Nephron progenitor cell (in vitro differentiated cells): Measurements from ENCODE around the gene GJB4.

Source experiments
- DNase-seq: peaks from one replicate; pipeline ENCODE4 v3.0.0; 2021
- H3K27ac Mint-ChIP-seq: 2 replicates; pipeline ENCODE4 v1.8.0; 2021; ENCODE audit warnings: mild to moderate bottlenecking, moderate library complexity, mixed read lengths
- H3K27me3 Mint-ChIP-seq: 2 replicates; pipeline ENCODE4 v1.8.0; 2021; ENCODE audit warnings: mild to moderate bottlenecking, low read depth, mixed read lengths; ENCODE audit not compliant: poor library complexity
- H3K36me3 Mint-ChIP-seq: 2 replicates; pipeline ENCODE4 v1.8.0; 2021; ENCODE audit warnings: low read depth, mixed read lengths
- H3K4me1 Mint-ChIP-seq: 2 replicates; pipeline ENCODE4 v1.8.0; 2021; ENCODE audit warnings: mixed read lengths
- H3K4me3 Mint-ChIP-seq: 2 replicates; pipeline ENCODE4 v1.8.0; 2021; ENCODE audit warnings: mild to moderate bottlenecking, moderate library complexity, mixed read lengths
- H3K9me3 Mint-ChIP-seq: 2 replicates; pipeline ENCODE4 v1.8.0; 2021; ENCODE audit warnings: mild to moderate bottlenecking, moderate library complexity, mixed read lengths
- TF ChIP-seq, protein P1 (sequence below): fragments of 200-600 bp; sonication (generic); IDR thresholded peaks from 2 replicates; pipeline ENCODE4 v1.5.0; 2021; ENCODE audit warnings: antibody characterized with exemption

GJB4 gene

DNA sequence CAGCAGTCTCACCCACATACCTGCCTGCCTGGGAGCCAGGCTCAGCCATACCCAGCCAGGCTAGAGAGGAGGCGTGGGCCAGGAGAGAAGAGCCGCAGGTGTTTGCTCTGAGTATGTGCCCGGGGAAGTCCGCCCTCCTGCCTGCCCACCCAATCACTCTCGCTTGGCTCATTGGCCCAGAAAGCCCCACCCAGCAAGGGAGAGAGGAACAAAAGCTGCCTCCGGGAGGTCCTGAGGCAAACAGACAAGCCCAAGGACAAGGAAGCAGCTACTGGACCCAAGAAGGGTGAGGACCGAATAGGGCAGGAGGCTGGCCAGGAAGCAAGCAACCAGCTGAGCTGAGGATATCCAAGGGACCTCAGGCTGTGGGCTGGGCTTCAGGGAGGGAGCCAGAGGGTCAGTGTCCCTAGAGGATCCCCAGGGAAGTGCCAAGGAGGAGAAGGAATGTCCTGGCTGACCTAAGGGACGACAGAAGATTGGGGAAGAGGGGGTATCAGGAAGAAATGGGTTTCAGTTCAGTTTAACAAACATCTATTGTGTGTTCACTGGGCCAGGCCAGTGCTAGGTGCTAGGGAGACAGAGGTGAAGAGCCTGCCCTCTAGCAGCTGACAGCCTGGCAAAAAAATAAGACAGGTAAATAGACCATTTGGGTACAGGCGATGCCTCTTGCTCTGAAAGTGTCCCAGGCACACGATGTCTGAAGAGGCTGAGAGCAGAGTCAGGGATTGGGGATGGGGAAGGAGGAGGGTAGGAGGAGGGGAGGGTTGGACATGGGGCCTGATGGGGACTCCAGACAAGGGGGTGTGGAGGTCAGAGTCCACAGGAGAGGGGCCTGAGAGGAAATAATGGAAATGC is at the start of gene GJB4:
Gene GJB4, plus strand, starts transcription at position 238 of the 855 bp plus-strand sequence. CDS start 1,515 bp downstream, outside the sequence.
- no peak for DNase-seq
- Mint-ChIP-seq H3K27ac (no peak within 1 kb of the TSS), H3K27me3 (peaks cover 16% of the 10 kb centered on the region), H3K4me3 (no peak within 1 kb of the TSS), H3K9me3 (no peaks in the 10 kb centered on the region), H3K36me3 (no peaks in the 10 kb centered on the region), H3K4me1 (no peaks in the 10 kb centered on the region)
- TF ChIP-seq, protein P1, sequence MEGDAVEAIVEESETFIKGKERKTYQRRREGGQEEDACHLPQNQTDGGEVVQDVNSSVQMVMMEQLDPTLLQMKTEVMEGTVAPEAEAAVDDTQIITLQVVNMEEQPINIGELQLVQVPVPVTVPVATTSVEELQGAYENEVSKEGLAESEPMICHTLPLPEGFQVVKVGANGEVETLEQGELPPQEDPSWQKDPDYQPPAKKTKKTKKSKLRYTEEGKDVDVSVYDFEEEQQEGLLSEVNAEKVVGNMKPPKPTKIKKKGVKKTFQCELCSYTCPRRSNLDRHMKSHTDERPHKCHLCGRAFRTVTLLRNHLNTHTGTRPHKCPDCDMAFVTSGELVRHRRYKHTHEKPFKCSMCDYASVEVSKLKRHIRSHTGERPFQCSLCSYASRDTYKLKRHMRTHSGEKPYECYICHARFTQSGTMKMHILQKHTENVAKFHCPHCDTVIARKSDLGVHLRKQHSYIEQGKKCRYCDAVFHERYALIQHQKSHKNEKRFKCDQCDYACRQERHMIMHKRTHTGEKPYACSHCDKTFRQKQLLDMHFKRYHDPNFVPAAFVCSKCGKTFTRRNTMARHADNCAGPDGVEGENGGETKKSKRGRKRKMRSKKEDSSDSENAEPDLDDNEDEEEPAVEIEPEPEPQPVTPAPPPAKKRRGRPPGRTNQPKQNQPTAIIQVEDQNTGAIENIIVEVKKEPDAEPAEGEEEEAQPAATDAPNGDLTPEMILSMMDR = no peak

DNA sequence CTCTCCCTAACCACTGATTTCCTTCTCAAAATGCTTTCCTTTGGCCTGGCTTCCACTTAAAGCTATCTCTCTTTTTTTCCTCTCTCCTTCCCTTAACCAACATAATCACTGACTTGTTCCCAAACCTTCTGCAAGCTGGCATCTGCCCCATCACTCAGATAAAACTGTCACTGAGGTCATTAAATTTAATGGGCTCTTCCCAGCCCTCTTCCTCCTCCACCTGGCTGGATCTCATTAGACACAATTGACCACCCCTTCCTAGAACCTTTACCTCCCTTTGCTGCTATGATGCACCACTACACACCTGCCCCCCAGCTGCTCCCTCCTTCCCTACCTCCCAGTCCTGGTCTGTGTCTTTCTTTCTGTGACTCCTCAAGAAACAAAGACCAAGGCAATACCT is 48.7 kb upstream of the GJB4 start:
- no peak for DNase-seq
- Mint-ChIP-seq H3K9me3 (no peaks in the 10 kb centered on the region), H3K4me1 (peaks cover 7% of the 10 kb centered on the region), H3K27ac (no peak overlapping the region), H3K27me3 (peaks cover 34% of the 10 kb centered on the region), H3K36me3 (no peaks in the 10 kb centered on the region), H3K4me3 (no peak overlapping the region)
- TF ChIP-seq, protein P1 = no peak

DNA sequence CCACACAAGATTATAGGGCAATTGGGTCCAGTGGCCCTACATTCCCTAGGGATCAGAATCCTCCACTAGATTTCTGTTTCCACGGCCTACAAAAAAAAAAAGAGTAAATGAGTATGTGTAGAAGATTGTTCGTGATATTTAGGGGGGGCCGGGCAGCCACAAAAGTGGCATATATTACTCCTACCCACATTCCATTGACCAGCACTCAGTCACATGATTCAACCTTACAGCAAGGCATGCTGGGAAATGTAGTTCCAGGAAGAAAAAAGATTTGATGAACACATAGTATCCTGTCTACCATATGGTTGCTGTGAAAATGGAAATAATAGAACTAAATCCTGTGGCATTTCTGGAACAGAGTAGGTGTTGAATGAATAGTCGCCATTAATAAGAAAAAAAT is 48.1 kb upstream of the GJB4 start:
- no peak overlapping the region for H3K4me3 Mint-ChIP-seq
- H3K9me3 Mint-ChIP-seq = no peaks in the 10 kb centered on the region
- H3K27me3 Mint-ChIP-seq = peaks cover 31% of the 10 kb centered on the region
- DNase-seq = no peak
- peaks cover 7% of the 10 kb centered on the region for H3K4me1 Mint-ChIP-seq
- no peak overlapping the region for H3K27ac Mint-ChIP-seq
- TF ChIP-seq, protein P1 = no peak
- H3K36me3 Mint-ChIP-seq = no peaks in the 10 kb centered on the region

DNA sequence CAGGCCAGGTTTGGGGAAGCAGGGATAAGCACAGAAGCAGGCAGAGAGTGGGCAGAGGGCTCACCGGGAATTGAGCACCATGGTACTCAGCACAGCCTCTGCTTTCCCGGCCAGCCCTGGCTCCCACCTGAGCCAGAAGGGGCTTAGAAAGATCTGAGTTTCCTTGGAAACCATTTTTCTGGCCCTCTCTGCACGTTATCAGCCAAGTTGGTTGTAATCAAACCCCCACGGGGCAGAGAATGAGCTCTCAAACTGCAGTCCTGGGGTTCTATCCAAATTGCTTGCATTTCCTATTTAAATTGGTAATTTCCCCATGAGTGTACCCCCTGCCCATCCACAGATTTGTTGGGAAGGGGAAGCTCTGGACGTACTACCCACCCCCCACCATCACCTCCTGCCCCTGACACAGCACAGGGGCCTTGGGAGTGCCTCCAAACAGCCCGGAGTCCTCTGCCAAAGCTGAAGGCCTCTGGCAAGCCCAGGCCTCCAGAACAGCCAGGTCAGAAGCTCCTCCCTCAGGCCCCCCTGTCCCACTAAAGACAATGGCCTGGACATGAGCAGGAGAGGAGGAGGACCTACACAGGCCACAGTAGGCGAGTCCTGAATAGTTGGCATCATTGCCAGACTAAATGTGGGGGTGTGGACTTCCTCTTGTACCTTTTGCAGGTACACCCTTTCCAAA is 47.4 kb upstream of the GJB4 start:
- Mint-ChIP-seq H3K4me3 (no peak overlapping the region), H3K4me1 (peaks cover 7% of the 10 kb centered on the region), H3K36me3 (no peaks in the 10 kb centered on the region), H3K27ac (no peak overlapping the region), H3K27me3 (peaks cover 33% of the 10 kb centered on the region), H3K9me3 (no peaks in the 10 kb centered on the region)
- TF ChIP-seq, protein P1 = no peak
- DNase-seq = no peak

DNA sequence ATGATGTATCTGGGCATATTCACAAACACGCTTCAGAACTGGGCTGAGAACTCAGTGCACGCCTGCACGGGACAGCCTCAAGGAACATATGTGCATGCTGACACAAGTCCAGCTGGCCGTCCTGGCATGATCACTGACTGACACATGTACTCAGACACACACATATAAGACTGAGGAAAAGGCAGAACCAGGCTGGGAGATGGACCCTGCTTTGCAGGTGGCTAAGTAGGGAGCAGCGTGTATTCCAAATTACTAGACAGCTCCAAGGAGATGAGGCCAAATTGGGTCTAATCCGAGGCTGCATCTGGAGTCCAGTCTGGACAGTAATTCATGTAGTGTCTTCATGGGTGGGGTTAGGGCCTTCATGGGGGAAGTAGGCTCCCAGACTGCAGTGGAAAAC is 46.1 kb upstream of the GJB4 start:
- Mint-ChIP-seq H3K4me3 (no peak overlapping the region), H3K27me3 (peaks cover 32% of the 10 kb centered on the region), H3K4me1 (peaks cover 7% of the 10 kb centered on the region), H3K9me3 (no peaks in the 10 kb centered on the region), H3K36me3 (no peaks in the 10 kb centered on the region), H3K27ac (no peak overlapping the region)
- TF ChIP-seq, protein P1 = no peak
- no peak for DNase-seq
